ENCODE measurements around the gene CCN5.

DNA sequence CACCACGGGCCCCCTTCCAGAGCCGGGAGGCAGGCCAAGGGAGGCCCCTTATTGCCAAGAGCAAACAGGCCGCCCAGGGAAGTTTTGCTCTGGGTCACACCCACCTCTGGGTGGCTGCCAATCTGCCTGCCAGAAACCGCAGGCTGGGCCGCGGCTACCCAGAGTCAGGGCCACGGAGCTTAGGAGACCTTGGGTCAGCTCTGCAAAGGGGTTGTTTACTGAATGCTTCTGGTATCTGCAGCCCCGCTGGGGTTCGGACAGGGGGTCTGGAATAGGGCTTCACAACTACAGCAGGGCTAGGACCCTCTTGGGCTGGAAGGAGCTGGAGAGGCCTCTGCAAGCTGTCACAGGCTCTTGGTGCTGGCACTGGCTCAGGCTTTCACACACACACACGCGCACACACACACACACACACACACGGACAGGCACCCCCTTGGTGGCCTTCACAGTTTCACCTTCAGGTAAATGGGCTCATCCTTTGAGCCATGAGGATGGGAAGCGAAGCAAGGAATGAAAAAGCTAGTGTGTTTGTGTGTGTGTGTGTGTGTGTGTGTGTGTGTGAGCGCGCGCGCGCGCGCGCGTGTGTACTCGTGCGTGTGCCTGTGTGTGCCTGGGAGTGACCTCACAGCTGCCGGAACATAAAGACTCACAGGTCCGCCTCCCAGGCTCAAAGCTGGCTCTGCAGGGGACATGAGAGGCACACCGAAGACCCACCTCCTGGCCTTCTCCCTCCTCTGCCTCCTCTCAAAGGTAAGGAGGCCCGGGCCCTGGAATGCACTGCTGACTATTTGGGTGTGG is at the start of gene CCN5:
- TF ChIP-seq EGR1 (IDR thresholded peaks at IDR 0.05) (no peak), CREB1 (IDR thresholded peaks at IDR 0.05; ENCODE audit: low read depth) (no peak), REST (IDR thresholded peaks at IDR 0.05; ENCODE audit: low read depth) (no peak), EP300 (IDR thresholded peaks at IDR 0.05; ENCODE audit: borderline replicate concordance) (peak; percentile 67; the same call in 1 of the 2 replicates), TAF1 (IDR thresholded peaks at IDR 0.05; ENCODE audit: low read depth) (no peak), RAD21 (IDR thresholded peaks at IDR 0.05; ENCODE audit: low read depth) (peak; percentile 8; the same call in 1 of the 2 replicates), MAX (IDR thresholded peaks at IDR 0.05) (0 out of 2 replicates have a peak, but pooled peaks have one; percentile 21), TCF12 (IDR thresholded peaks at IDR 0.05; ENCODE audit: low read depth) (peak; percentile 72), ZBTB7A (IDR thresholded peaks at IDR 0.05; ENCODE audit: low read depth) (peak; percentile 94)
